IMR-90 (cell line): Measurements from ENCODE around the gene TBX1.

Experiments
- CTCF ChIP-seq: conservative IDR thresholded peaks from 2 replicates; pipeline ENCODE4 v1.5.1; 2012; ENCODE audit warnings: mild to moderate bottlenecking, low read depth, low read length, improper control_type of control experiment
- POLR2A ChIP-seq: IDR thresholded peaks from 2 replicates; pipeline ENCODE4 v1.6.1; 2012; ENCODE audit warnings: mild to moderate bottlenecking, low read depth, low read length
- RAD21 ChIP-seq: IDR thresholded peaks from 2 replicates; pipeline ENCODE4 v1.6.1; 2012; ENCODE audit warnings: low read length, improper control_type of control experiment
- RCOR1 ChIP-seq: IDR thresholded peaks from 2 replicates; pipeline ENCODE4 v1.6.1; 2012; ENCODE audit warnings: mild to moderate bottlenecking, low read length, improper control_type of control experiment; ENCODE audit not compliant: insufficient replicate concordance
- USF2 ChIP-seq: fragments of 150-350 bp; IDR thresholded peaks from 2 replicates; pipeline ENCODE4 v1.6.1; 2017; ENCODE audit warnings: mild to moderate bottlenecking, antibody characterized with exemption, low read length, low read depth

- TF ChIP-seq CTCF (no peak), RAD21 (no peak), USF2 (no peak), POLR2A (no peak), RCOR1 (no peak)
These were observed 46.8 kb upstream of the TBX1 start for GRCh38 chr22:19713650-19714311.
